GM06990 (cell line): ENCODE measurements around the gene CBARP.
A peak's percentile ranks its signal among the peaks of the same experiment; 100 is the strongest.

Experiments
- DNase-seq: peaks from one replicate; pipeline ENCODE4 v3.0.0-alpha.2; 2011; ENCODE audit not compliant: insufficient read length; ENCODE audit errors: extremely low read depth
- H3K27me3 ChIP-seq: replicated peaks from 2 replicates; pipeline ENCODE4 v1.6.0; 2011; ENCODE audit warnings: low read length; ENCODE audit not compliant: control insufficient read depth, insufficient read depth
- H3K36me3 ChIP-seq: 2 replicates; pipeline ENCODE4 v1.5.1; 2011; ENCODE audit warnings: low read length; ENCODE audit not compliant: control insufficient read depth, insufficient read depth
- H3K4me3 ChIP-seq: replicated peaks from 2 replicates; pipeline ENCODE4 v1.5.1; 2011; ENCODE audit warnings: low read depth, mild to moderate bottlenecking, control low read depth, low read length
- TF ChIP-seq, protein P1 (sequence below): IDR thresholded peaks from 2 replicates; pipeline ENCODE4 v1.5.1; 2011; ENCODE audit warnings: low read length, control low read depth, mild to moderate bottlenecking, inconsistent platforms; ENCODE audit not compliant: insufficient read depth, poor library complexity, severe bottlenecking

The CBARP gene

DNA sequence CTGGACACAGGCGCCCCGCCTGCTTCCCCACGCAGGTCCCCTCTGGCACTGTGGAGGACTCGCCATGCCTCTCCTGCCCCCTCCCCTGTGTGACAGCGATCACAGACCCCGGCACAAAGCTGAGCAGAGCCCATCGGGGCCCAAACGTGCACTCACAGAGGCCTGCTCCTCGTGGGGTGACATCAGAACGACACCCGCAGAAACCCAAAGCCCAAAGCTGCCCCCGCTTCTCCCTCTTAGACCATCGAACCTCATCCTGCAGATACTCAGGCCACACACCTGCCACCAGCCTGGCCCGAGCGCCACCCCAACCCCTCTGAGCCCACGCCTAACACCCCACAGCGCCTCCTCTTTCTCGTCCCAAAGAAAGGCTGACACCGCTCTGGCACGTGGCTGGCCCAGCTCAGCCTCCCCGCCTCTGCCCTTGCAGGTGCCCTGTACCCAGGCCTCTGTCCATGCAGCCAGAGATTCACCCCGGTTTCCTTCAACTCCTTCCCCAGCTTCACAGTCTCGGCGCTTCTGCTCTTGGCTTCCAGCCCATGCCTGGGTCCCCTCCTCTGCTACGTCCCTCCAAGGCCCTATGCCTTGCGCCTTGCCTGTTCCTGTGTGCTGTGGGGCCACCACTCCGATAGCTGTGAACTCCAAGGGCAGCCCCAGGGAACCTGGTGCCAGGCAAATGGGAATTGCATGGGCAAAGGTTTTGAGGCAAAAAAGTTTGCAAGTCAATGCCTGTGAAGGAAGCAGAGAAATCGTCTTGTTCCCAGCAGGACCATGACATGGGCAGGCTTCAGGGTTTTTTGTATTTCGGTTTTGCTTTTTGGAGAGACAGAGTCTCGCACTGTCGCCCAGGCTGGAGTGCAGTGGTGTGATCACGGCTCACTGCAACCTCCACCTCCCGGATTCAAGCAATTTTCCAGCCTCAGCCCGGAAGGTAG is 831 bp upstream of the CBARP start:
- Histone ChIP-seq H3K4me3 (peak overlapping the region; percentile 53; the same call in 1 of the 2 replicates), H3K27me3 (no peaks in the 10 kb centered on the region), H3K36me3 (no peaks in the 10 kb centered on the region)
- TF ChIP-seq, protein P1, sequence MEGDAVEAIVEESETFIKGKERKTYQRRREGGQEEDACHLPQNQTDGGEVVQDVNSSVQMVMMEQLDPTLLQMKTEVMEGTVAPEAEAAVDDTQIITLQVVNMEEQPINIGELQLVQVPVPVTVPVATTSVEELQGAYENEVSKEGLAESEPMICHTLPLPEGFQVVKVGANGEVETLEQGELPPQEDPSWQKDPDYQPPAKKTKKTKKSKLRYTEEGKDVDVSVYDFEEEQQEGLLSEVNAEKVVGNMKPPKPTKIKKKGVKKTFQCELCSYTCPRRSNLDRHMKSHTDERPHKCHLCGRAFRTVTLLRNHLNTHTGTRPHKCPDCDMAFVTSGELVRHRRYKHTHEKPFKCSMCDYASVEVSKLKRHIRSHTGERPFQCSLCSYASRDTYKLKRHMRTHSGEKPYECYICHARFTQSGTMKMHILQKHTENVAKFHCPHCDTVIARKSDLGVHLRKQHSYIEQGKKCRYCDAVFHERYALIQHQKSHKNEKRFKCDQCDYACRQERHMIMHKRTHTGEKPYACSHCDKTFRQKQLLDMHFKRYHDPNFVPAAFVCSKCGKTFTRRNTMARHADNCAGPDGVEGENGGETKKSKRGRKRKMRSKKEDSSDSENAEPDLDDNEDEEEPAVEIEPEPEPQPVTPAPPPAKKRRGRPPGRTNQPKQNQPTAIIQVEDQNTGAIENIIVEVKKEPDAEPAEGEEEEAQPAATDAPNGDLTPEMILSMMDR, result no peak
- DNase-seq, result no peak

DNA sequence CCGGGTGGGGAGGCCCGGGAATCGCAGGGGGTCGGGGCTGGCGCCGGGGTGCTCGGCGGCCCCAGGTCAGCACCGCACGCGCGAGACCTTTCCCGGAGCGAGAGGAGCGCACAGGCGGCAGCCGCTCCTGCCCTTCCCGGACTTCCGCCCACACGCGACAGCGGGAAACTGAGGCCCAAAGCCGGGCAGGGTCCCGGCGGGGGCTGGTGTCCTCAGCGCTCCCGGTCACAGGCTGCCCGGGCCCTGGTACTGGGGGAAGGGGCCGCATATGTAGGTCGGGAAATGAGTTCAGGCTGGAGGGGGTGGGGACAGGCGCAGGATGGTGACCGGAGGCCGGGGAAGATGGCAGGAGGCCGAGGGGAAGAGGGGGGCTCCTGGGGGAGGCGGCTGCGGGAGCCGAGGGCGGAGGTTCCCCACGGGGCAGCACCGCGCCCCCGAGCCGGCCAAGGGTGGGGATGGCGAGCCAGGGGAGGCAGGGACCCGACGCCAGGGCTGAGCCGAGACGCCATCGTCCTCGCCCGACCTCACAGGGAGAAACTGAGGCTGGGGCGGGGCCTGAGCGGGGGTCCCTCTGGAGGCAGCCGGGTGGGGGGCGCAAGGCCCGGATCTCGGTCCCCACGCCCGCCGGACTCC is 662 bp downstream of the CBARP start:
- Histone ChIP-seq H3K4me3 (peak overlapping the region; percentile 53), H3K36me3 (no peaks in the 10 kb centered on the region), H3K27me3 (no peaks in the 10 kb centered on the region)
- no peak for DNase-seq
- TF ChIP-seq, protein P1, result no peak

DNA sequence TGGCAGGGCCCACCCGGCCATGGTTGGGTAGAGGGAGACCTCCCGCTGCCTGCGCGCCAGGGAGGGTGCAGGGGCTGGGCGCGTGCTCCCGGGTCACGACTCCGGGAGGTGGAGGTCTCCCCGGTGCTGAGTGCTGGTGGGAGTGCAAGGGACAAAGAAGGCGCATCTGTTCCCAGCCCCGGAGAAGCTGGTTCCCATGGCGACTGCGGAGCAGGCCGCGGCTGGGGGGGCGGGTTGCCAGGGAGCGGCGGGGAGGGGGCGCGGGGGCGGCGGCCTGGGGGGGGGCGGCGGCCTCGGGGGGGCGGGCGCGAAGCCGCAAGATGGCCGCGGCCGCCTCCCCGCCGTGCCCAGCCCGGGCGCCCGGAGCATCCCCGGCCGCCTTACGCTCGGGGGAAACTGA is 1.2 kb downstream of the CBARP start:
- TF ChIP-seq, protein P1, result no peak
- Histone ChIP-seq H3K36me3 (no peaks in the 10 kb centered on the region), H3K27me3 (no peaks in the 10 kb centered on the region), H3K4me3 (no peak overlapping the region)
- DNase-seq, result no peak

DNA sequence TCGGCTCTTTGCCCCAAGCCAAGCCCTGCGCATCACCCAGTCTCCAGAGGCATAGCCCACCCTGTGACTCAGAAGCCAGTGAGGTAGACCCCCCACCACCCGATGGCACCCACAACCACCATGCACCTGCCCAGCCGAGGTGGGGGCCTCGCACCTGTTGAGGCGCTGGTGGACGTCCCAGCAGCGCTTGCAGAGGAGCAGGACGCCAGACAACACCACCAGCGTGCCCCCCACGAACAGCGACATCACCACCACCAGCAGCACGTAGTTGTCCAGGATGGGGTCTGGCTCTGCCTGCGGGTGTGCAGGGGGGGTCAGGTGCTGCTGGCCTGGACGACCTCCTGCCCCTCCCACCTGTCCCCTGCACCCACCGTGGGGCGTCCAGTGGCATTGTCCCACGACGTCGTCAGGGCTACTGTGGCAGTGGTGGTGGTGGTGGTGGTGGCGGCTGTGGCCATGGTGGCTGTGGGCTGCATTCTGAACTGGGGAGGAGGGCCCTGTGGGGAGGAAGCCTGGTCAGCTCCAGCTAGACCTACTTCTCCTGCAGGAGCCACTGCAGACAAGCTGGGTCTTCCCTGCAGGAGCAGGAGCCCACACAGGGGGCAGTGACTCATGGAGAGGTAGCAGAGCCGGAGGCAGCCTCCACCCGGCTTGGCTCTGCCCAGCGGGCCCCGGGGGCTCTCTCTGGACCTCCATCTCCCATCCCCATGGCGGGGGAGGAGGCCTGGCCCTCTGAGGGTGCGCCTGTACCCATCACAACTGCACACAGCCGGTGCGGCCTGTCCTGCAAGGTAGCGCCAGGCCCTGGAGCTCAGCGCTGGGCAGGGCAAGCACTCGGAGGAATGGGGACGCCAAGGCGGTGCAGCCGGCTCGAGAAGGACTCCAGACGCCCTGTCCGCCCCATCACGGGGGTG is 1.9 kb downstream of the CBARP start:
- H3K4me3 ChIP-seq, result no peak overlapping the region
- no peaks in the 10 kb centered on the region for H3K36me3 ChIP-seq
- TF ChIP-seq, protein P1, result no peak
- DNase-seq, result no peak
- H3K27me3 ChIP-seq, result no peaks in the 10 kb centered on the region

DNA sequence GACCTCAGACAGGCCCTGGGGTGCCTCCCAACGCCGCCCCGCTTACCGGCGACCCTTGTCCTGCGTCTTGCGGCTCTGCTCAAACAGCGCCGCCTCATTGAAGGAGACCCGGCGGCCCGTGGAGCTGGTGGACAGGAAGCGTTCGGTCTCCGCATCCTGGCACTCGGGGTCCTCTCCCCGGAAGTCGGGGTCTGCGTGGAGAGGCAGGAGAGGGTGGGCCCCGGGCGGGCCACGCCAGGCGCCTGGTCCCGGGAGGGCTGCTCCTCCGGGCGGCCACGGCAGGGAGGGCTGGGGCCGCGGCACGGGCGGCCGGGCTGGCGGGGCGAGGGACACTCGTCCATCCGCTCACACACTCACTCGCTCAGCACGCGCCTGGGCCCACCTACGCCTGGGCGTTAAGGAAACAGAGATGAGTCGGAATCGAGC is 2.8 kb downstream of the CBARP start:
- H3K27me3 ChIP-seq, result no peaks in the 10 kb centered on the region
- TF ChIP-seq, protein P1, result no peak
- no peak overlapping the region for H3K4me3 ChIP-seq
- H3K36me3 ChIP-seq, result no peaks in the 10 kb centered on the region
- DNase-seq, result no peak
